HepG2 (cell line): Measurements from ENCODE around the gene YAP1. TPM values are rescaled to one million over a fixed set of nuclear protein-coding genes. Genes with fewer than 3 reads are reported as not detected.
A peak's percentile ranks its signal among the peaks of the same experiment; 100 is the strongest.

Experiments used
- HDAC2 ChIP-seq: sonication (generic); formaldehyde crosslinking; IDR thresholded peaks from 2 replicates; pipeline ENCODE4 v1.4.0; 2020; ENCODE audit warnings: missing genetic modification reagents
- NCOR1 ChIP-seq: fragments of 200-600 bp; sonication (generic); IDR thresholded peaks from 2 replicates; pipeline ENCODE4 v1.7.0; 2017; ENCODE audit warnings: antibody characterized with exemption, low read length, borderline replicate concordance
- NR2F2 ChIP-seq: IDR thresholded peaks from 2 replicates; pipeline ENCODE4 v1.6.1; 2012; ENCODE audit warnings: low read depth, inconsistent platforms, borderline replicate concordance
- SIN3B ChIP-seq: fragments of 150-350 bp; IDR thresholded peaks from 2 replicates; pipeline ENCODE4 v1.6.1; 2014; ENCODE audit warnings: low read length
- SIX1 ChIP-seq: sonication (generic); formaldehyde crosslinking; IDR thresholded peaks from 2 replicates; pipeline ENCODE4 v1.4.0; 2020; ENCODE audit warnings: missing genetic modification reagents, borderline replicate concordance
- SOX6 ChIP-seq, 2 experiments: fragments of 450-650 bp in 1 of 2; sonication (generic) in 1 of 2; formaldehyde crosslinking in 1 of 2; IDR thresholded peaks; 2 replicates each; pipeline versions ENCODE4 v1.4.0 to v1.6.1; 2017 to 2020; ENCODE audit warnings: antibody characterized with exemption in 1 of 2, mild to moderate bottlenecking in 1 of 2, missing genetic modification reagents in 1 of 2
- SRSF4 ChIP-seq: fragments of 200-400 bp; formaldehyde crosslinking; IDR thresholded peaks from one replicate; pipeline ENCODE4 v1.6.1; 2018; ENCODE audit warnings: mild to moderate bottlenecking, low read depth, low read length, moderate library complexity; ENCODE audit not compliant: poor library complexity, severe bottlenecking
- ZBTB10 ChIP-seq: sonication (generic); formaldehyde crosslinking; IDR thresholded peaks from 2 replicates; pipeline ENCODE4 v1.4.0; 2020; ENCODE audit warnings: missing genetic modification reagents, borderline replicate concordance
- ZEB1 ChIP-seq: IDR thresholded peaks from 2 replicates; pipeline ENCODE4 v1.6.1; 2012; ENCODE audit warnings: mild to moderate bottlenecking, low read depth, inconsistent platforms; ENCODE audit not compliant: insufficient replicate concordance
- ZMYM4 ChIP-seq: sonication (generic); formaldehyde crosslinking; IDR thresholded peaks from 2 replicates; pipeline ENCODE4 v1.8.1; 2023; ENCODE audit warnings: mild to moderate bottlenecking, missing genetic modification reagents
- ZNF143 ChIP-seq: sonication (generic); formaldehyde crosslinking; IDR thresholded peaks from 2 replicates; pipeline ENCODE4 v1.4.0; 2020; ENCODE audit warnings: missing genetic modification reagents
- ZNF296 ChIP-seq: sonication (generic); formaldehyde crosslinking; conservative IDR thresholded peaks from 2 replicates; pipeline ENCODE4 v1.5.0; 2020; ENCODE audit warnings: mild to moderate bottlenecking, missing genetic modification reagents
- ZNF431 ChIP-seq: sonication (generic); formaldehyde crosslinking; IDR thresholded peaks from 2 replicates; pipeline ENCODE4 v1.9.0; 2022; ENCODE audit warnings: missing genetic modification reagents, low read depth, mild to moderate bottlenecking, borderline replicate concordance
- ZNF550 ChIP-seq: sonication (generic); formaldehyde crosslinking; IDR thresholded peaks from 2 replicates; pipeline ENCODE4 v1.4.0; 2020; ENCODE audit warnings: mild to moderate bottlenecking, missing genetic modification reagents, borderline replicate concordance
- ZNF652 ChIP-seq: IDR thresholded peaks from 2 replicates; pipeline ENCODE4 v1.6.1; 2016; ENCODE audit warnings: low read depth, borderline replicate concordance
- ZNF850 ChIP-seq: sonication (generic); formaldehyde crosslinking; conservative IDR thresholded peaks from 2 replicates; pipeline ENCODE4 v1.9.0; 2021; ENCODE audit warnings: mild to moderate bottlenecking, missing genetic modification reagents
- polyA plus RNA-seq, 8 experiments: library from polyadenylated mRNA; depleted of rRNA in 3 of 8; stranded (reverse) in 7 of 8; unstranded in 1 of 8; fragments of >200 nt; fragmentation: Illumina TruSeq in 4 of 8; extraction: Trizol in 4 of 8; gene quantifications; 2 replicates each; pipeline versions ENCODE4 v1.2.1 to v1.2.3, GENCODE V29; 2011 to 2016; ENCODE audit warnings: low read depth in 4 of 8, missing spikeins in 1 of 8, mixed read lengths in 1 of 8; ENCODE audit not compliant: insufficient read depth in 1 of 8
- total RNA-seq, 5 experiments: library from RNA; depleted of rRNA; stranded (reverse); fragments of >200 nt; fragmentation: Illumina TruSeq; extraction: Trizol; gene quantifications; 2 replicates each; pipeline ENCODE4 v1.2.3, GENCODE V29; 2016; ENCODE audit warnings: low read depth in 1 of 5
- TF ChIP-seq, protein P1 (sequence below): sonication (generic); formaldehyde crosslinking; IDR thresholded peaks from 2 replicates; pipeline ENCODE4 v1.5.0; 2020; ENCODE audit warnings: mild to moderate bottlenecking, missing genetic modification reagents
- TF ChIP-seq, protein P2 (sequence below): IDR thresholded peaks from 2 replicates; pipeline ENCODE4 v1.6.1; 2016; ENCODE audit warnings: mild to moderate bottlenecking
- TF ChIP-seq, protein P3 (sequence below): sonication (generic); formaldehyde crosslinking; IDR thresholded peaks from 2 replicates; pipeline ENCODE4 v1.4.0; 2020; ENCODE audit warnings: missing genetic modification reagents
- TF ChIP-seq, protein P4 (sequence below): sonication (generic); formaldehyde crosslinking; IDR thresholded peaks from 2 replicates; pipeline ENCODE4 v1.8.1; 2023; ENCODE audit warnings: mild to moderate bottlenecking, missing genetic modification reagents

YAP1 gene
- total and polyA plus RNA-seq, 2 of the 13 experiments (the other 11 are each of a cell fraction or from before 2014, with no cell fraction given), result 59.5 to 91.0 TPM

GRCh38 chr11:102186551-102187191 is 76.4 kb downstream of the YAP1 start (continued):
- TF ChIP-seq, protein P1, sequence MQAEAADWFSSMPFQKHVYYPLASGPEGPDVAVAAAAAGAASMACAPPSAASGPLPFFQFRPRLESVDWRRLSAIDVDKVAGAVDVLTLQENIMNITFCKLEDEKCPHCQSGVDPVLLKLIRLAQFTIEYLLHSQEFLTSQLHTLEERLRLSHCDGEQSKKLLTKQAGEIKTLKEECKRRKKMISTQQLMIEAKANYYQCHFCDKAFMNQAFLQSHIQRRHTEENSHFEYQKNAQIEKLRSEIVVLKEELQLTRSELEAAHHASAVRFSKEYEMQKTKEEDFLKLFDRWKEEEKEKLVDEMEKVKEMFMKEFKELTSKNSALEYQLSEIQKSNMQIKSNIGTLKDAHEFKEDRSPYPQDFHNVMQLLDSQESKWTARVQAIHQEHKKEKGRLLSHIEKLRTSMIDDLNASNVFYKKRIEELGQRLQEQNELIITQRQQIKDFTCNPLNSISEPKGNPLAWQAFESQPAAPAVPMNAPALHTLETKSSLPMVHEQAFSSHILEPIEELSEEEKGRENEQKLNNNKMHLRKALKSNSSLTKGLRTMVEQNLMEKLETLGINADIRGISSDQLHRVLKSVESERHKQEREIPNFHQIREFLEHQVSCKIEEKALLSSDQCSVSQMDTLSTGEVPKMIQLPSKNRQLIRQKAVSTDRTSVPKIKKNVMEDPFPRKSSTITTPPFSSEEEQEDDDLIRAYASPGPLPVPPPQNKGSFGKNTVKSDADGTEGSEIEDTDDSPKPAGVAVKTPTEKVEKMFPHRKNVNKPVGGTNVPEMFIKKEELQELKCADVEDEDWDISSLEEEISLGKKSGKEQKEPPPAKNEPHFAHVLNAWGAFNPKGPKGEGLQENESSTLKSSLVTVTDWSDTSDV, result no peak
- TF ChIP-seq, protein P2, sequence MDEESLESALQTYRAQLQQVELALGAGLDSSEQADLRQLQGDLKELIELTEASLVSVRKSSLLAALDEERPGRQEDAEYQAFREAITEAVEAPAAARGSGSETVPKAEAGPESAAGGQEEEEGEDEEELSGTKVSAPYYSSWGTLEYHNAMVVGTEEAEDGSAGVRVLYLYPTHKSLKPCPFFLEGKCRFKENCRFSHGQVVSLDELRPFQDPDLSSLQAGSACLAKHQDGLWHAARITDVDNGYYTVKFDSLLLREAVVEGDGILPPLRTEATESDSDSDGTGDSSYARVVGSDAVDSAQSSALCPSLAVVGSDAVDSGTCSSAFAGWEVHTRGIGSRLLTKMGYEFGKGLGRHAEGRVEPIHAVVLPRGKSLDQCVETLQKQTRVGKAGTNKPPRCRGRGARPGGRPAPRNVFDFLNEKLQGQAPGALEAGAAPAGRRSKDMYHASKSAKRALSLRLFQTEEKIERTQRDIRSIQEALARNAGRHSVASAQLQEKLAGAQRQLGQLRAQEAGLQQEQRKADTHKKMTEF (CRISPR knock-in tag), result 0 out of 2 replicates have a peak, but pooled peaks have one; percentile 48
- TF ChIP-seq, protein P3, sequence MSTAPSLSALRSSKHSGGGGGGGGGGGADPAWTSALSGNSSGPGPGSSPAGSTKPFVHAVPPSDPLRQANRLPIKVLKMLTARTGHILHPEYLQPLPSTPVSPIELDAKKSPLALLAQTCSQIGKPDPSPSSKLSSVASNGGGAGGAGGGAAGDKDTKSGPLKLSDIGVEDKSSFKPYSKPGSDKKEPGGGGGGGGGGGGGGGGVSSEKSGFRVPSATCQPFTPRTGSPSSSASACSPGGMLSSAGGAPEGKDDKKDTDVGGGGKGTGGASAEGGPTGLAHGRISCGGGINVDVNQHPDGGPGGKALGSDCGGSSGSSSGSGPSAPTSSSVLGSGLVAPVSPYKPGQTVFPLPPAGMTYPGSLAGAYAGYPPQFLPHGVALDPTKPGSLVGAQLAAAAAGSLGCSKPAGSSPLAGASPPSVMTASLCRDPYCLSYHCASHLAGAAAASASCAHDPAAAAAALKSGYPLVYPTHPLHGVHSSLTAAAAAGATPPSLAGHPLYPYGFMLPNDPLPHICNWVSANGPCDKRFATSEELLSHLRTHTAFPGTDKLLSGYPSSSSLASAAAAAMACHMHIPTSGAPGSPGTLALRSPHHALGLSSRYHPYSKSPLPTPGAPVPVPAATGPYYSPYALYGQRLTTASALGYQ (CRISPR knock-in tag), result peak; percentile 85; the same call in 1 of the 2 replicates
- TF ChIP-seq NCOR1 (peak; percentile 54; the same call in 1 of the 2 replicates), ZNF850 (CRISPR knock-in tag) (no peak), ZNF431 (CRISPR knock-in tag) (no peak), ZNF143 (CRISPR knock-in tag) (no peak), SRSF4 (no peak), ZBTB10 (CRISPR knock-in tag) (no peak), ZNF550 (no peak), ZEB1 (no peak), HDAC2 (peak; percentile 64), ZMYM4 (CRISPR knock-in tag) (peak; percentile 38; the same call in 1 of the 2 replicates), NR2F2 (peak; percentile 98), ZNF296 (CRISPR knock-in tag) (no peak), SOX6 (IDR thresholded peaks at IDR 0.05) (no peak), SOX6 (CRISPR knock-in tag; IDR thresholded peaks at IDR 0.05) (peak; percentile 95), SIN3B (no peak), SIX1 (CRISPR knock-in tag) (peak; percentile 44; the same call in 1 of the 2 replicates), ZNF652 (CRISPR knock-in tag) (peak; percentile 98)
- TF ChIP-seq, protein P4, sequence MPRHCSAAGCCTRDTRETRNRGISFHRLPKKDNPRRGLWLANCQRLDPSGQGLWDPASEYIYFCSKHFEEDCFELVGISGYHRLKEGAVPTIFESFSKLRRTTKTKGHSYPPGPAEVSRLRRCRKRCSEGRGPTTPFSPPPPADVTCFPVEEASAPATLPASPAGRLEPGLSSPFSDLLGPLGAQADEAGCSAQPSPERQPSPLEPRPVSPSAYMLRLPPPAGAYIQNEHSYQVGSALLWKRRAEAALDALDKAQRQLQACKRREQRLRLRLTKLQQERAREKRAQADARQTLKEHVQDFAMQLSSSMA (CRISPR knock-in tag), result no peak
